HG03064 (cell line): Measurements from ENCODE around the gene OVOL2.

Experiments used
- ATAC-seq: cut with Tn5 transposase; IDR thresholded peaks from one replicate; pipeline ENCODE4 v1.9.1; 2021; ENCODE audit warnings: low read depth; ENCODE audit not compliant: unreplicated experiment

OVOL2 gene

DNA sequence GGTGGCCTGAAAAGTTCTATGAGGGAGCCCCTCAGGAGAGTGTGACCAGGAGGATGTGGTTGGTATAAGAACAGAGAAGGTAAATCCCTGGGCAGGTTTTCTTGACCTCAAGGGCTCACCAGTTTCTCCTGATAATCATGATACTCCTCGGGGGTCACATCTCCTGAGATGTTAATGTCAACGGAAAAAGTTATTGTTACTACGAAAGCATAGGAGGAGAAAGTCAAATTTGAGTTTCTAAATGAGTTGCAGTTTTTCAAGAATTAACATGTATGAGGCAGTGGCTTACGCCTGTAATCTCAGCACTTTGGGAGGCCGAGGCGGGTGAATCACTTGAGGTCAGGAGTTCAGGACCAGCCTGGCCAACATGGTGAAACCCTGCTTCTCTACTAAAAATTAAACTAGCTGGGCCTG is 65.5 kb downstream of the OVOL2 start:
- ATAC-seq: no peak

DNA sequence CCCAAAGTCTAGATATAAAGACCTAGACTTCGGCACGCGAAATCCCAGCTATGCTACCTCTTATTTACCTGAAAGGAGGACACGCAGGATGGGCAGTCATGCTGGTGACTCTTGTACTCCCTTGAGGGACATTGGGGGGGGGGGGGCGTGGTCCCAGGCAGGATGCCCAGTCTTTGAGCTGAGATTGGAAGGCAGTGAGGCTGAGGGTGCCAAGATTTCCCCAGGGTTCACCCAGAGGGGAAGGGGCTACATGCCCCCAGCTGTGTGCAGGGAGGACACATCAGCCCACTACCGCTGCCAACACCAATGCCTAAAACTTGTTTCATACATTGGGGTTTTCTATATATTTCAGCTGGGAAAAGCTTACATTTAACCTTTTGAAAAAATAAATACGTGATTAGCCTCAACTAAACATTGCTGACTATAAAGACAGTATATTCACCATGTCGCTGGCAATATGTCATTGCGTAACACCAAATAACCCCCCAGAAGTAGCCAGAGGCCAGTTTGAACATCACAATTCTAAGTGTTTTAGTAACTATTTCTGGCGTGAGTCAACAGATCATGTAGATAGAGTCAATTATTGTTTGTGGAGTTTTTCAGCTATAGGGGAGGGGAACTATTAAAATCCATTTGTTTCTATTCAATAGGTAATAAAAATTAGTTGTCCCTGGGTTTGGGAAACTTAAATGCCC is 67.3 kb downstream of the OVOL2 start:
- ATAC-seq: no peak

DNA sequence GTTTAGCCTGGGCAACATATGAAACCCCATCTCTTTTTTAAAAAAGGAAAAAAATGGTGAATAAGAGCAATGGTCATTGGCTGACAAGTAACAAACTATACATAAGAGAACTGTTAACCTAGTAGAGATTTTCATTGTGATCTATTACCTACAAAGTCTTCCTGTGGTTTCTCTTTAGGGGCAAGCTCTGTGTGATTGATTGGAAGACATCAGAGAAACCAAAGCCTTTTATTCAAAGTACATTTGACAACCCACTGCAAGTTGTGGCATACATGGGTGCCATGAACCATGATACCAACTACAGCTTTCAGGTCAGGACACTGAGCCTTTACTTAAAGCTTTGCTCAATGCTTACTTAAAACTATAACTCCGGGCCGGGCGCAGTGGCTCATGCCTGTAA is 69.7 kb downstream of the OVOL2 start:
- no peak for ATAC-seq

DNA sequence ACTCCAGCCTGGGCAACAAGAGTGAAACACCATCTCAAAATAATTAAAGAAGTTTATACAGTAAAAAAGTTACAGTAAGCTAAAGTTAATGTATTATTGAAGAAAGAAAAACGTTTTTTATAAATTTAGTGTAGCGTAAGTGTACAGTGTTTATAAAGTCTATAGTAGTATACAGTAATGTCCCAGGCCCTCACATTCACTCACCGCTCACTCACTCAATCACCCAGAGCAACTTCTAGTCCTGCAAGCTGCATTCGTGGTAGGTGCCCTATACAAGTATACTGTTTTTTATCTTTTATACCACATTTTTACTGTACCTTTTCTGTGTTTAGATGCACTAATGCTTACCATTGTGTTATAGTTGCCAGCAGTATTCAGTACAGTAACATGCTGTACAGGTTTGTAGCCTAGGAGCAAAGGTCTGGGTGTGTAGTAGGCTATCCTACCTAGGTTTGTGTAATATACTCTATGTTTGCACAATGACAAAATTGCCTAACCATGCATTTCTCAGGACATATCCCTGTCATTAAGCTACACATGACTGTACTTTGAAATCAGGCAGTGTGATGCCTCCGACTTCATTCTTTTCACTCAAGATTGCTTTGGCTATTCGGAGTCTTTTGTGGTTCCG is 72.2 kb downstream of the OVOL2 start:
- ATAC-seq: no peak

DNA sequence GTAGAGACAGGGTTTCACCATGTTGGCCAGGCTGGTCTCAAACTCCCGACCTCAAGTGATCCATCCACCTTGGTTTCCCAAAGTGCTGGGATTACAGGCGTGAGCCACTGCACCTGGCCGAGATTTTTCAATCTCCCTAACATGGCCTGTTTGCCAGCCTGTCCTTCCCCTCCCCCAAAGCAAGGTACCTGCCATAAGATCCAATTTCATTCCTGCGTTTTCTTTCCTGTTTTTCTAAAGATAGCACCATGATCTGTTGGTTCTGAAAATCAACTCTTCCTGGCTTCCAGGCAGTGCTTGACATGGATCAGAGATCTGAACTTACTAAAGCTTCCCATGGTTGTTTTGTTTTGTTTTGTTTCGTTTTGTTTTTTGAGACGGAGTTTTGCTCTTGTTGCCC is 81.4 kb downstream of the OVOL2 start:
- ATAC-seq: no peak
